Thoracic aorta (tissue), 2 donors: Measurements from ENCODE around the gene FURIN. TPM values are rescaled to one million over a fixed set of nuclear protein-coding genes. Genes with fewer than 3 reads are reported as not detected.
A peak's percentile ranks its signal among the peaks of the same experiment; 100 is the strongest.

Experiments used
- ATAC-seq: fragments of 150-250 bp; one replicate; pipeline ENCODE4 v1.8.0; 2017; ENCODE audit warnings: low read depth; ENCODE audit not compliant: insufficient number of reproducible peaks, low FRiP score
- DNase-seq: peaks from one replicate; pipeline ENCODE4 v3.0.0-alpha.2; 2020; ENCODE audit warnings: low spot score
- H3K27ac ChIP-seq, 2 donors: fragments of 200-600 bp; sonication (generic); 1 replicate in 1 of 2; 2 replicates in 1 of 2; pipeline ENCODE4 v1.5.1; 2016; ENCODE audit warnings: mild to moderate bottlenecking in 2 of 2, moderate library complexity in 2 of 2
- H3K27me3 ChIP-seq: fragments of 200-600 bp; sonication (generic); replicated peaks from 2 replicates; pipeline ENCODE4 v1.6.0; 2016; ENCODE audit warnings: mild to moderate bottlenecking; ENCODE audit not compliant: insufficient read depth
- H3K36me3 ChIP-seq: fragments of 200-600 bp; sonication (generic); one replicate; pipeline ENCODE4 v1.5.1; 2016
- H3K4me1 ChIP-seq, 2 donors: fragments of 200-600 bp; sonication (generic); 1 replicate in 1 of 2; 2 replicates in 1 of 2; pipeline versions ENCODE4 v1.5.1 to v1.6.0; 2016; ENCODE audit warnings: low read depth in 2 of 2, mild to moderate bottlenecking in 1 of 2; ENCODE audit not compliant: control insufficient read depth in 1 of 2
- H3K4me3 ChIP-seq: fragments of 200-600 bp; sonication (generic); 2 replicates; pipeline ENCODE4 v1.5.1; 2016; ENCODE audit warnings: mild to moderate bottlenecking
- H3K9me3 ChIP-seq: fragments of 200-600 bp; sonication (generic); 2 replicates; pipeline ENCODE4 v1.5.1; 2016
- total RNA-seq, 2 donors: library from RNA; depleted of rRNA; stranded (reverse); fragments of >200 nt; gene quantifications; one replicate each; pipeline versions ENCODE4 v1.1.0 to v1.2.3, GENCODE V29; 2016
- TF ChIP-seq, protein P1 (sequence below): fragments of 200-600 bp; sonication (generic); IDR thresholded peaks from one replicate; pipeline ENCODE4 v1.5.1; 2019; ENCODE audit warnings: antibody characterized with exemption

FURIN gene
- 10 to 100 TPM; 78.4 to 89.7 TPM for total RNA-seq

DNA sequence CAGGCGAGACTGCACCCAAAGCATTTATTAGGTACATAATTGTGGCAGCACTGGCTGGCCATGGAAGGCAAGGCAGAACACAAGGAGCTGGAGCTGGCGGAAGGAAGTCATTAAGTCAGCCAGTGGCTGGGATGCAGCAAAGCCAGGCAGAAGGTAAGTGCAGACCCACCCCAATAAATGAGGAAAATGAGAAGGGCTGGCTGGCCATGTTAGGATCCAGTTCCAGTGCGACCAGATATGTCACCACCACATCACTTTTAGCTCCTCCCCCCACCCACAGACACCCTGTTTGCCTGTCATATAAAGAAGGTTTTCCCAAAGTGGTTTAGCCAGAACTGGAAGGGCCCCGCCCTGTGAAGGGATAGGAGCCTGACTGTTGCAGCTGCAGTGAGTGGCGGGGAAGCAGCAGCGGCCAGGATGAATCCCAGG, at the start of gene FURIN:
Gene FURIN (plus strand): TSS at position 328 of the 429 bp plus-strand sequence. CDS start 7,153 bp downstream, outside the sequence.
- peak within 1 kb of the TSS; percentile 41 to 94 for H3K27ac ChIP-seq
- peaks cover 21 to 33% of the 10 kb centered on the region in 2 donors for H3K4me1 ChIP-seq
- DNase-seq, result no peak
- no peak for ATAC-seq
- H3K4me3 ChIP-seq, result no peak within 1 kb of the TSS
- no peaks in the 10 kb centered on the region for H3K27me3 ChIP-seq
- H3K36me3 ChIP-seq, result no peaks in the 10 kb centered on the region
- no peaks in the 10 kb centered on the region for H3K9me3 ChIP-seq
- TF ChIP-seq, protein P1, sequence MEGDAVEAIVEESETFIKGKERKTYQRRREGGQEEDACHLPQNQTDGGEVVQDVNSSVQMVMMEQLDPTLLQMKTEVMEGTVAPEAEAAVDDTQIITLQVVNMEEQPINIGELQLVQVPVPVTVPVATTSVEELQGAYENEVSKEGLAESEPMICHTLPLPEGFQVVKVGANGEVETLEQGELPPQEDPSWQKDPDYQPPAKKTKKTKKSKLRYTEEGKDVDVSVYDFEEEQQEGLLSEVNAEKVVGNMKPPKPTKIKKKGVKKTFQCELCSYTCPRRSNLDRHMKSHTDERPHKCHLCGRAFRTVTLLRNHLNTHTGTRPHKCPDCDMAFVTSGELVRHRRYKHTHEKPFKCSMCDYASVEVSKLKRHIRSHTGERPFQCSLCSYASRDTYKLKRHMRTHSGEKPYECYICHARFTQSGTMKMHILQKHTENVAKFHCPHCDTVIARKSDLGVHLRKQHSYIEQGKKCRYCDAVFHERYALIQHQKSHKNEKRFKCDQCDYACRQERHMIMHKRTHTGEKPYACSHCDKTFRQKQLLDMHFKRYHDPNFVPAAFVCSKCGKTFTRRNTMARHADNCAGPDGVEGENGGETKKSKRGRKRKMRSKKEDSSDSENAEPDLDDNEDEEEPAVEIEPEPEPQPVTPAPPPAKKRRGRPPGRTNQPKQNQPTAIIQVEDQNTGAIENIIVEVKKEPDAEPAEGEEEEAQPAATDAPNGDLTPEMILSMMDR, result no peak

DNA sequence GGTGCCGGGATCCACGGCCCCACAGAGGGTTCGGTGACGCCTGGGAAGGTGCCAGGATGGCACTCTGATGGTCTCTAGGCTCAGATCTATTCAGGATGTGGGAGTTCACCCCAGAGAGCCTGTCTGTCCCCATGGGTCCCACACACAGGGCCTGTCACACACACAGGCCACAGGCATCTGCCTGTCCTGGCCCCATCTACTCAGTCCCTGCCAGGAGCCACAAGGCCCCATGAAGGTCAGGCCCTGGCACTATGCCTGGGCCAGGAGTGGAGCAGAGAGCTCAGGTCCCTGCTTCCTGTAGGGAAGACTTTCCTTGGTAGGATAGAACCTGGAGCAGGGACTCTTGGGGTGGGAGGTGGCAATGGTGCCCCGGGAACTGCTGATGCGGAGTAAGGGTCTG, 49.0 kb upstream of the FURIN start:
- Histone ChIP-seq H3K36me3 (no peaks in the 10 kb centered on the region), H3K4me1 (peaks cover 0 to 2% of the 10 kb centered on the region in 2 donors), H3K27ac (no peak overlapping the region), H3K4me3 (no peak overlapping the region), H3K9me3 (no peaks in the 10 kb centered on the region), H3K27me3 (no peaks in the 10 kb centered on the region)
- TF ChIP-seq, protein P1, result no peak
- ATAC-seq (no peak), DNase-seq (no peak)

DNA sequence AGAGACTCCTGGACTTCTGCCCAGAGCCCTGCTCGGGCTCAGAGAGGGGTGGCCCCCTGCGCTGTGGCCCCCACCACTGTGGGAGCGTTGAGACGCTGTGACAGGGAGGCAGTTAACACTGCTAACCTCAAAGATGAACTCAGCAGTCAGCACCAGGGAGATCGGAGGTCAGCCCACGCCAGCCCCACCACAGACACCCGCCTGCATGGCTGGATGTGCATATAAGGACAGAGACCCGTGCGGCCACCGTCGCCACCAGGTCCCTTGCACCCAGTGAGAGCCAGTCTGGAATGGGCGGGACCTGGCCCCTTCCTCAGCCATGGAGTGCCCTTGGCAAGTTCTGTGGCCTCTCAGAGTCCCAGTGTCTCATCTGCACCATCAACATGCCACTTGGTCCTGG, 48.5 kb upstream of the FURIN start:
- H3K27ac ChIP-seq, result no peak overlapping the region
- ATAC-seq (no peak), DNase-seq (no peak)
- H3K36me3 ChIP-seq, result no peaks in the 10 kb centered on the region
- no peak overlapping the region for H3K4me3 ChIP-seq
- TF ChIP-seq, protein P1, result no peak
- no peaks in the 10 kb centered on the region for H3K9me3 ChIP-seq
- H3K27me3 ChIP-seq, result no peaks in the 10 kb centered on the region
- no peaks in the 10 kb centered on the region for H3K4me1 ChIP-seq

DNA sequence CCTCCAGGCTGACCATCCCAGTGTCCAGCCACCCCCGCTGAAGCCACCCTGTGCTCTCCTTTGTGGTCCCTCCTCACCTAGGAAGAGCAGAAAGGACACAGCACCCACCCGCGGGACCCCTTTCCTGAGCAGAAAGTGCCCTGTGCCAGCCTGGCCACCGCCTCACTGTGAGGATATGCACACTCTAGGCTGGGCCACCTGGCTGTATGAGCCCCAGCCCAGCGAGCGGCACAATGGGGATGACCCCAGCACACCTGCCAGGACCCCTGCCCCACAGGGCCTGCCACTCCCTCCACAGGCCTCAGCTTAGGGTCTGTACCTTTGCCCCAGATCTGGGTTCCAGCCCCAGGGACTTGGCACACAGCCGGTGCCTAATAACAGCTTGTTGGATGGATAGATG, 47.9 kb upstream of the FURIN start:
- TF ChIP-seq, protein P1, result no peak
- Histone ChIP-seq H3K9me3 (no peaks in the 10 kb centered on the region), H3K4me1 (no peaks in the 10 kb centered on the region), H3K4me3 (no peak overlapping the region), H3K36me3 (no peaks in the 10 kb centered on the region), H3K27me3 (no peaks in the 10 kb centered on the region), H3K27ac (no peak overlapping the region)
- DNase-seq, result no peak
- ATAC-seq, result no peak

DNA sequence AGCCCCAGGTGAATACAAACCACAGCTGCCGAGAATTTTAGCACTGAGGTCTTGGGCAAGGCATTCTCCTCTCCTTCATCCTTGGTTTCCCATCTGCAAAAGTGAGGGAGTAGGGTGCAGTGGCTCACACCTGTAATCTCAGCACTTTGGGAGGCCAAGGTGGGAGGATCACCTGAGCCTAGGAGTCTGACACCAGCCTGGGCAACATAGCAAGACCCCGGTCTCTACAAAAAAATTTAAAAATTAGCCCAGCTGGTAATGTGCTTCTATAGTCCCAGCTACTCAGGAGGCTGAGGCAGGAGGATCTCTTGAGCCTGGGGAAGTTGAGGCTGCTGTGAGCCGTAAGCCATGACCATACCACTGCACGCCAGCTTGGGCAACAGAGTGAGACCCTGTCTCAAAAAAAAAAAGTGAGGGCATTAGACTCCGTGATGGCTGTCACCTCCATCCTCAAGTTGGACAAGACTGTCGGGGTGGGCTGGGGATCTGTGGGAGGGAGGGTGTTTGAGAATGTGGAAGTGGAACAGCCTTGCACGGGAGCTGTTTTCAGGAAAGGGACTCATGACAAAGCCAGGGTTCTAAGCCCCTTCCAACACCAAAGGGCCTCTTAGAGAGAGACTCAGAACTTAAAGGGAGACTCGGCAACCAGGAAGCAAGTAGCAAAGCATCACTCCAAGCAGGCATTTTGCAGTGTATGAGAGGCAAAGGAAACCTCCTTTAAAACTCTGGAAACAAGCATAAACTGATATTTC, 46.0 kb upstream of the FURIN start:
- H3K36me3 ChIP-seq, result no peaks in the 10 kb centered on the region
- no peaks in the 10 kb centered on the region for H3K9me3 ChIP-seq
- no peak overlapping the region for H3K27ac ChIP-seq
- no peak overlapping the region for H3K4me3 ChIP-seq
- H3K4me1 ChIP-seq, result no peaks in the 10 kb centered on the region
- ATAC-seq (no peak), DNase-seq (no peak)
- TF ChIP-seq, protein P1, result no peak
- H3K27me3 ChIP-seq, result no peaks in the 10 kb centered on the region
